H9 (cell line): Measurements from ENCODE around the gene ARID1B. TPM values are rescaled to one million over a fixed set of nuclear protein-coding genes. Genes with fewer than 3 reads are reported as not detected.

Experiments
- DNase-seq: peaks from one replicate; pipeline ENCODE4 v3.0.0-alpha.2; 2017
- H2AFZ ChIP-seq: one replicate; pipeline ENCODE4 v1.6.1; 2013; ENCODE audit warnings: mild to moderate bottlenecking, low read length, control low read depth, moderate library complexity
- H2AK5ac ChIP-seq: 2 replicates; pipeline ENCODE4 v1.6.1; 2013; ENCODE audit warnings: low read length, control low read depth, mixed read lengths; ENCODE audit not compliant: insufficient read length
- H2BK120ac ChIP-seq: one replicate; pipeline ENCODE4 v1.6.1; 2013; ENCODE audit warnings: low read depth, mild to moderate bottlenecking, low read length, control low read depth, inconsistent platforms; ENCODE audit not compliant: poor library complexity, severe bottlenecking
- H2BK12ac ChIP-seq: 2 replicates; pipeline ENCODE4 v1.6.1; 2013; ENCODE audit warnings: low read length, control low read depth, mixed read lengths, low read depth; ENCODE audit not compliant: insufficient read length
- H2BK15ac ChIP-seq: 2 replicates; pipeline ENCODE4 v1.6.1; 2013; ENCODE audit warnings: low read depth, low read length, control low read depth
- H2BK20ac ChIP-seq: one replicate; pipeline ENCODE4 v1.6.1; 2013; ENCODE audit warnings: low read depth, mild to moderate bottlenecking, low read length, control low read depth, inconsistent platforms; ENCODE audit not compliant: poor library complexity, severe bottlenecking
- H2BK5ac ChIP-seq: 2 replicates; pipeline ENCODE4 v1.6.1; 2013; ENCODE audit warnings: low read length, control low read depth, mixed read lengths; ENCODE audit not compliant: insufficient read length
- H3K14ac ChIP-seq: 2 replicates; pipeline ENCODE4 v1.6.1; 2013; ENCODE audit warnings: low read length, control low read depth; ENCODE audit not compliant: insufficient read depth
- H3K18ac ChIP-seq: 2 replicates; pipeline ENCODE4 v1.6.1; 2013; ENCODE audit warnings: low read depth, mild to moderate bottlenecking, mixed read lengths, low read length, control low read depth; ENCODE audit not compliant: insufficient read length
- H3K23ac ChIP-seq: 2 replicates; pipeline ENCODE4 v1.6.1; 2013; ENCODE audit warnings: low read length, control low read depth, mixed read lengths, low read depth; ENCODE audit not compliant: insufficient read length
- H3K23me2 ChIP-seq: 2 replicates; pipeline ENCODE4 v1.6.1; 2013; ENCODE audit warnings: low read depth, mild to moderate bottlenecking, mixed read lengths, low read length, control low read depth; ENCODE audit not compliant: insufficient read length, poor library complexity, severe bottlenecking
- H3K27ac ChIP-seq: 2 replicates; pipeline ENCODE4 v1.5.1; 2013; ENCODE audit warnings: low read length, control low read depth, mixed read lengths, low read depth; ENCODE audit not compliant: insufficient read length
- H3K27me3 ChIP-seq: 2 replicates; pipeline ENCODE4 v1.6.1; 2013; ENCODE audit warnings: low read length, control low read depth, inconsistent platforms; ENCODE audit not compliant: insufficient read depth
- H3K4ac ChIP-seq: 2 replicates; pipeline ENCODE4 v1.6.1; 2013; ENCODE audit warnings: low read depth, mild to moderate bottlenecking, control low read depth, inconsistent platforms, low read length, moderate library complexity
- H3K4me1 ChIP-seq: 2 replicates; pipeline ENCODE4 v1.6.1; 2013; ENCODE audit warnings: low read length, control low read depth, inconsistent platforms; ENCODE audit not compliant: insufficient read depth
- H3K4me2 ChIP-seq: 2 replicates; pipeline ENCODE4 v1.6.1; 2013; ENCODE audit warnings: low read length, control low read depth, mixed read lengths; ENCODE audit not compliant: insufficient read length, insufficient read depth
- H3K56ac ChIP-seq: 2 replicates; pipeline ENCODE4 v1.6.1; 2013; ENCODE audit warnings: low read depth, mild to moderate bottlenecking, mixed read lengths, low read length, control low read depth; ENCODE audit not compliant: insufficient read length
- H3K79me1 ChIP-seq: 2 replicates; pipeline ENCODE4 v1.6.1; 2013; ENCODE audit warnings: low read depth, mild to moderate bottlenecking, moderate library complexity, low read length, control low read depth, inconsistent platforms; ENCODE audit not compliant: insufficient read depth, poor library complexity, severe bottlenecking
- H3K79me2 ChIP-seq: 2 replicates; pipeline ENCODE4 v1.6.1; 2013; ENCODE audit warnings: low read length, control low read depth, inconsistent platforms; ENCODE audit not compliant: insufficient read depth
- H3K9ac ChIP-seq: 2 replicates; pipeline ENCODE4 v1.6.1; 2013; ENCODE audit warnings: low read length, control low read depth, mixed read lengths; ENCODE audit not compliant: insufficient read length; ENCODE audit errors: extremely low read depth
- H3K9me3 ChIP-seq: one replicate; pipeline ENCODE4 v1.6.1; 2013; ENCODE audit warnings: low read depth, low read length, inconsistent platforms; ENCODE audit not compliant: control insufficient read depth
- H3T11ph ChIP-seq: one replicate; pipeline ENCODE4 v1.6.1; 2013; ENCODE audit warnings: mild to moderate bottlenecking, low read length, control low read depth, inconsistent platforms
- H4K20me1 ChIP-seq: one replicate; pipeline ENCODE4 v1.6.1; 2013; ENCODE audit not compliant: control insufficient read depth, insufficient read length, insufficient read depth
- H4K5ac ChIP-seq: 2 replicates; pipeline ENCODE4 v1.6.1; 2013; ENCODE audit warnings: low read depth, mild to moderate bottlenecking, mixed read lengths, low read length, control low read depth; ENCODE audit not compliant: insufficient read length
- H4K8ac ChIP-seq: replicated peaks from 2 replicates; pipeline ENCODE4 v1.6.1; 2013; ENCODE audit warnings: low read length, control low read depth, mixed read lengths, low read depth; ENCODE audit not compliant: insufficient read length
- H4K91ac ChIP-seq: 2 replicates; pipeline ENCODE4 v1.6.1; 2013; ENCODE audit warnings: low read depth, mild to moderate bottlenecking, moderate library complexity, mixed read lengths, low read length, control low read depth; ENCODE audit not compliant: insufficient read length
- H3K27ac Mint-ChIP-seq, 3 experiments: 2 replicates in 2 of 3; 3 replicates in 1 of 3; pipeline ENCODE4 v1.8.0; 2020 to 2021; ENCODE audit warnings: mixed read lengths in 3 of 3, mild to moderate bottlenecking in 1 of 3, moderate library complexity in 1 of 3
- H3K27me3 Mint-ChIP-seq: 2 replicates; pipeline ENCODE4 v1.8.0; 2021; ENCODE audit warnings: low read depth, mild to moderate bottlenecking, moderate library complexity, mixed read lengths
- H3K36me3 Mint-ChIP-seq, 3 experiments: 2 replicates in 2 of 3; 3 replicates in 1 of 3; pipeline ENCODE4 v1.8.0; 2020 to 2021; ENCODE audit warnings: low read depth in 3 of 3, mixed read lengths in 3 of 3; ENCODE audit not compliant: insufficient read depth in 1 of 3
- H3K4me1 Mint-ChIP-seq, 2 experiments: 2 replicates each; pipeline ENCODE4 v1.8.0; 2020; ENCODE audit warnings: mixed read lengths in 2 of 2
- H3K4me3 Mint-ChIP-seq, 2 experiments: 2 replicates in 1 of 2; 3 replicates in 1 of 2; pipeline ENCODE4 v1.8.0; 2020 to 2021; ENCODE audit warnings: mild to moderate bottlenecking in 2 of 2, mixed read lengths in 2 of 2, moderate library complexity in 1 of 2
- H3K9me3 Mint-ChIP-seq, 2 experiments: 2 replicates in 1 of 2; 3 replicates in 1 of 2; pipeline ENCODE4 v1.8.0; 2020; ENCODE audit warnings: mild to moderate bottlenecking in 2 of 2, mixed read lengths in 2 of 2, moderate library complexity in 1 of 2
- WGBS: extraction: QIAGEN DNeasy Blood & Tissue Kit; methylation state at CpG from one replicate; pipeline ENCODE4 v1.1.7; 2013; ENCODE audit warnings: missing lambda C conversion rate, low lambda C conversion rate, mixed read lengths; ENCODE audit not compliant: insufficient read length; ENCODE audit errors: extremely low coverage; 5-methylcytosine and 5-hydroxymethylcytosine counted together
- total RNA-seq: library from RNA; stranded (reverse); gene quantifications from 2 replicates; pipeline ENCODE4 v1.2.1, GENCODE V29; 2021
- TF ChIP-seq, protein P1 (sequence below): fragments of 200-600 bp; sonication (generic); conservative IDR thresholded peaks from 3 replicates; pipeline ENCODE4 v1.8.0; 2021; ENCODE audit warnings: antibody characterized with exemption, mild to moderate bottlenecking

ARID1B gene
- total RNA-seq, 1 experiment from 2014 or later: 88.2 TPM

- H3K79me2 ChIP-seq: no peaks in the 10 kb centered on the region
- no peaks in the 10 kb centered on the region; the same call in 1 of the 2 replicates for H3K4me1 ChIP-seq
- H2BK120ac ChIP-seq: no peak overlapping the region
- H2AFZ ChIP-seq: no peak overlapping the region
- no peak overlapping the region for H4K91ac ChIP-seq
- H3K4ac ChIP-seq: no peak overlapping the region
- no peak for DNase-seq
- WGBS: no CpG with 5 or more reads among the region's 8 CpGs
- H3K9me3 ChIP-seq: no peaks in the 10 kb centered on the region
- no peak overlapping the region for H4K8ac ChIP-seq
- H3K9ac ChIP-seq: no peak overlapping the region
- H3K27me3 Mint-ChIP-seq: peaks cover 30% of the 10 kb centered on the region
- H3K23me2 ChIP-seq: no peaks in the 10 kb centered on the region
- no peak overlapping the region for H3K4me3 Mint-ChIP-seq
- no peak overlapping the region for H3K4me2 ChIP-seq
- no peaks in the 10 kb centered on the region for H3K79me1 ChIP-seq
- H3K9me3 Mint-ChIP-seq: no peaks in the 10 kb centered on the region; a peak in 3 of 5 replicates
- H2BK15ac ChIP-seq: no peak overlapping the region
- H3T11ph ChIP-seq: no peak overlapping the region
- H2BK20ac ChIP-seq: no peak overlapping the region
- no peak overlapping the region; a peak in 2 of 7 replicates for H3K27ac Mint-ChIP-seq
- peaks cover 19 to 28% of the 10 kb centered on the region in 2 experiments for H3K4me1 Mint-ChIP-seq
- H3K18ac ChIP-seq: no peak overlapping the region
- H3K27me3 ChIP-seq: peaks cover 3% of the 10 kb centered on the region; the same call in 1 of the 2 replicates
- no peak overlapping the region for H2AK5ac ChIP-seq
- H3K23ac ChIP-seq: no peak overlapping the region
- H3K56ac ChIP-seq: no peak overlapping the region
- no peak overlapping the region for H3K27ac ChIP-seq
- no peak overlapping the region for H4K5ac ChIP-seq
- TF ChIP-seq, protein P1, sequence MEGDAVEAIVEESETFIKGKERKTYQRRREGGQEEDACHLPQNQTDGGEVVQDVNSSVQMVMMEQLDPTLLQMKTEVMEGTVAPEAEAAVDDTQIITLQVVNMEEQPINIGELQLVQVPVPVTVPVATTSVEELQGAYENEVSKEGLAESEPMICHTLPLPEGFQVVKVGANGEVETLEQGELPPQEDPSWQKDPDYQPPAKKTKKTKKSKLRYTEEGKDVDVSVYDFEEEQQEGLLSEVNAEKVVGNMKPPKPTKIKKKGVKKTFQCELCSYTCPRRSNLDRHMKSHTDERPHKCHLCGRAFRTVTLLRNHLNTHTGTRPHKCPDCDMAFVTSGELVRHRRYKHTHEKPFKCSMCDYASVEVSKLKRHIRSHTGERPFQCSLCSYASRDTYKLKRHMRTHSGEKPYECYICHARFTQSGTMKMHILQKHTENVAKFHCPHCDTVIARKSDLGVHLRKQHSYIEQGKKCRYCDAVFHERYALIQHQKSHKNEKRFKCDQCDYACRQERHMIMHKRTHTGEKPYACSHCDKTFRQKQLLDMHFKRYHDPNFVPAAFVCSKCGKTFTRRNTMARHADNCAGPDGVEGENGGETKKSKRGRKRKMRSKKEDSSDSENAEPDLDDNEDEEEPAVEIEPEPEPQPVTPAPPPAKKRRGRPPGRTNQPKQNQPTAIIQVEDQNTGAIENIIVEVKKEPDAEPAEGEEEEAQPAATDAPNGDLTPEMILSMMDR: no peak
- no peak overlapping the region for H2BK5ac ChIP-seq
- H4K20me1 ChIP-seq: no peaks in the 10 kb centered on the region
- no peak overlapping the region for H2BK12ac ChIP-seq
- no peak overlapping the region for H3K14ac ChIP-seq
- no peaks in the 10 kb centered on the region for H3K36me3 Mint-ChIP-seq
Observed at GRCh38 chr6:157229713-157230112, 452.5 kb downstream of the ARID1B start.
